Ovary (tissue), 9 donors: Measurements from ENCODE around the gene RMDN3. TPM values are rescaled to one million over a fixed set of nuclear protein-coding genes. Genes with fewer than 3 reads are reported as not detected.

Source experiments
- DNase-seq, 5 donors: peaks; one replicate each; pipeline ENCODE4 v3.0.0-alpha.2; 2019 to 2020
- H3K27ac ChIP-seq, 2 donors: fragments of 200-600 bp; one replicate each; pipeline versions ENCODE4 v1.5.1 to v1.8.0; 2019 to 2022
- H3K27me3 ChIP-seq: fragments of 200-600 bp; one replicate; pipeline ENCODE4 v1.8.0; 2022
- H3K36me3 ChIP-seq: fragments of 200-600 bp; sonication (generic); one replicate; pipeline ENCODE4 v1.5.1; 2019
- H3K4me1 ChIP-seq: one replicate; pipeline ENCODE4 v1.8.1; 2013; ENCODE audit warnings: mild to moderate bottlenecking, moderate library complexity; ENCODE audit not compliant: insufficient read depth
- H3K4me3 ChIP-seq: fragments of 200-600 bp; sonication (generic); one replicate; pipeline ENCODE4 v1.5.1; 2017
- H3K9me3 ChIP-seq, 2 donors: fragments of 200-600 bp in 1 of 2; sonication (generic) in 1 of 2; one replicate each; pipeline versions ENCODE4 v1.5.1 to v1.8.1; 2013 to 2019; ENCODE audit warnings: mild to moderate bottlenecking in 1 of 2, moderate library complexity in 1 of 2
- EP300 ChIP-seq: sonication (generic); formaldehyde crosslinking; IDR thresholded peaks from one replicate; pipeline ENCODE4 v1.6.1; 2017; ENCODE audit warnings: antibody characterized with exemption
- POLR2A ChIP-seq: fragments of 450-650 bp; IDR thresholded peaks from one replicate; pipeline ENCODE4 v1.6.1; 2017; ENCODE audit warnings: antibody characterized with exemption, mild to moderate bottlenecking, moderate library complexity
- WGBS, 3 donors: extraction: QIAGEN DNeasy Blood & Tissue Kit in 1 of 3; methylation state at CpG; one replicate each; pipeline versions ENCODE4 v1.1.5 to v1.1.7; 2013 to 2017; 5-methylcytosine and 5-hydroxymethylcytosine counted together
- intact Hi-C, 4 donors: fragments of 100-400 bp; cut with DNase I; formaldehyde crosslinking; loops; one replicate each; pipeline versions ENCODE4 v1.11.0 to v1.15.1; 2022 to 2023
- polyA plus RNA-seq, 2 donors: library from polyadenylated mRNA; stranded (reverse); fragments of 200-250 nt in 1 of 2; fragments of 350-450 nt in 1 of 2; fragmentation: Illumina TruSeq in 1 of 2; extraction: RNeasy Lipid Tissue Mini Kit (QIAGEN cat#74804) in 1 of 2; gene quantifications; one replicate each; pipeline ENCODE4 v1.2.3, GENCODE V29; 2013 to 2014
- total RNA-seq, 7 donors: library from RNA; depleted of rRNA in 2 of 7; stranded (reverse); fragments of >200 nt in 2 of 7; fragmentation: NEBNext Ultra II Directional in 3 of 7; extraction: Animal tissue kit (Norgen Biotek cat#: 25700) in 3 of 7; gene quantifications; one replicate each; pipeline versions ENCODE4 v1.1.0 to v1.2.4, GENCODE V29; 2016 to 2023
- TF ChIP-seq, protein P1 (sequence below), 3 donors: fragments of 450-650 bp in 2 of 3; fragments of 200-600 bp in 1 of 3; IDR thresholded peaks; one replicate each; pipeline versions ENCODE4 v1.5.1 to v1.8.0; 2016 to 2022; ENCODE audit warnings: antibody characterized with exemption in 3 of 3, mild to moderate bottlenecking in 1 of 3
- donor health status: DM: no; HTN: no; CAD: no; lungs with moderate emphysema.
- donor health status: DM: no; HTN: no; CAD: no.
- donor health status: Bipolar disorder and iron deficiency.
- donor health status: DM: yes; HTN: yes; CAD: no.
- donor health status: DM: no; HTN: no; CAD: no.
- donor health status: DM: yes; HTN: yes; CAD: no.

Gene RMDN3
- total and polyA plus RNA-seq, 9 donors, result 19.2 to 35.6 (median 23.5) TPM

DNA sequence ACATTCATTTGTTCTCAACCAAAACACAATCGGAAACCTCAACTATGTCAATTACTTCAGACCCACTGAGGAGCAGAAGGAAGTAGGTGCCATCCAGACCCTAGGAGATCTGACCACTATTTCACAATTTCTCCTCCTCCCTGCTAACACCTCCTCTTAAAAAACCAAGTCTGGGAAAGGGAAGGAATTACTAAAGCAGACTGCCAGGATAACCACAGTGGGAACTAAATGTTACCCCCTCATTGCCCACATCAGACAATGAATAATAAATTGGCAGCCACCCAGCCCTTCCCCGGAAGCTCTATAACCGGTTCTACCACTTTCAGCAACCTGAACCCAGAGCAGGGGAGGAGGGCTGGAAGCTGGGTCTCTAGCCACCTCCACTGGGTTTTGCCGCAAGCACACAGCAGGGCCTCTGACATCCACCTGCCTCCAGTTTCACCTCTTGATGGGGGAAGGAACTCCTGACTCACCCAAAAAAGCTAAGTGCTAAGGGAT is 32.3 kb upstream of the RMDN3 start:
- TF ChIP-seq POLR2A (no peak), EP300 (no peak)
- TF ChIP-seq, protein P1, sequence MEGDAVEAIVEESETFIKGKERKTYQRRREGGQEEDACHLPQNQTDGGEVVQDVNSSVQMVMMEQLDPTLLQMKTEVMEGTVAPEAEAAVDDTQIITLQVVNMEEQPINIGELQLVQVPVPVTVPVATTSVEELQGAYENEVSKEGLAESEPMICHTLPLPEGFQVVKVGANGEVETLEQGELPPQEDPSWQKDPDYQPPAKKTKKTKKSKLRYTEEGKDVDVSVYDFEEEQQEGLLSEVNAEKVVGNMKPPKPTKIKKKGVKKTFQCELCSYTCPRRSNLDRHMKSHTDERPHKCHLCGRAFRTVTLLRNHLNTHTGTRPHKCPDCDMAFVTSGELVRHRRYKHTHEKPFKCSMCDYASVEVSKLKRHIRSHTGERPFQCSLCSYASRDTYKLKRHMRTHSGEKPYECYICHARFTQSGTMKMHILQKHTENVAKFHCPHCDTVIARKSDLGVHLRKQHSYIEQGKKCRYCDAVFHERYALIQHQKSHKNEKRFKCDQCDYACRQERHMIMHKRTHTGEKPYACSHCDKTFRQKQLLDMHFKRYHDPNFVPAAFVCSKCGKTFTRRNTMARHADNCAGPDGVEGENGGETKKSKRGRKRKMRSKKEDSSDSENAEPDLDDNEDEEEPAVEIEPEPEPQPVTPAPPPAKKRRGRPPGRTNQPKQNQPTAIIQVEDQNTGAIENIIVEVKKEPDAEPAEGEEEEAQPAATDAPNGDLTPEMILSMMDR (IDR thresholded peaks at IDR 0.05), result no peak
- Histone ChIP-seq H3K36me3 (no peaks in the 10 kb centered on the region), H3K4me3 (no peak overlapping the region), H3K27ac (no peak overlapping the region), H3K27me3 (no peaks in the 10 kb centered on the region), H3K4me1 (peaks cover 13% of the 10 kb centered on the region), H3K9me3 (no peaks in the 10 kb centered on the region)
- WGBS, 3 donors, result 45 to 60% (median 57%) methylated on average over 4 of the region's 4 CpGs
- no peak for DNase-seq
- intact Hi-C loops, result no loop called here

DNA sequence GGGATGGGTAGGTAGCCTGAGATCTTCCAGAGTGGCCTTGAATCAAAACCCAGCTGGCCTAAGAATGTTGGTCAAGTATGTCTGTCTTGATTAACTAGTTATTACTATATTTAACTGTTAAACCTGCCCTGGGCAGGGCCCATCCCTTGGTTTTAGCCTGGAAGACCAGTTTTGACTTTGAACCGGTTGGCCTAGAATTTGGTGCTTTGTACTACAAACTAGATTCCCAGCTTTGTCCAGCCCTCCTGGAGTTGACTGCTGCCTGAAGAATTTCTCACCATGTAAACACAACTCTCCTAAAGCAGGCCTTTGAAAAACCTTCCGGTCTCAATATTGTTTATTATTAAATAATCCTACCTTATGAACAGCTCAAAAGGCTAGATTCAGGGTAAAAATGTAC is 30.8 kb upstream of the RMDN3 start:
- Histone ChIP-seq H3K27ac (peak overlapping the region in 1 of 2 donors; percentile 57), H3K9me3 (no peaks in the 10 kb centered on the region), H3K4me1 (peaks cover 13% of the 10 kb centered on the region), H3K36me3 (no peaks in the 10 kb centered on the region), H3K4me3 (no peak overlapping the region), H3K27me3 (no peaks in the 10 kb centered on the region)
- 59 to 81% (median 61%) methylated on average over 2 of the region's 2 CpGs for WGBS, 3 donors
- DNase-seq, result no peak
- intact Hi-C loops, result no loop called here
- TF ChIP-seq POLR2A (no peak), EP300 (no peak)
- TF ChIP-seq, protein P1 (IDR thresholded peaks at IDR 0.05), result no peak

DNA sequence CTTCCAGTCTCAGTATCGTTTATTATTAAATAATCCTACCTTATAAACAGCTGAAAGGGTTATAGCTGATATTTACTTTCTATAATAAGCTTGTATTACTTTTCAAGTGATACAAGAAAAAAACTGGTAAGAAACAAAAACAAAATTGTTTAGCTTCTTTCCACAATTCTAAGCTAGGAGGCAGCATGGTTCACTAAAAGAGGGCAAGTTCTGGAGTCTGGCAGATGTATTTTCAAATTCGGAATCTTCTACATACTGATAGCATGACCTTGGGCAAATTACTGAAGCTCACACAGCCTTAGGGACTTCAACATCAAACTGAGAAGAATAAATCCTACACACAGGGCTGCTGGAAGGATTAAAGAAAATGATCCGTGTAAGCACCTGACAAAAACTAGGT is 30.1 kb upstream of the RMDN3 start:
- WGBS, 3 donors, result 10 to 36% (median 18%) methylated on average over 3 of the region's 3 CpGs
- DNase-seq, result no peak
- Histone ChIP-seq H3K9me3 (no peaks in the 10 kb centered on the region), H3K36me3 (no peaks in the 10 kb centered on the region), H3K27me3 (no peaks in the 10 kb centered on the region), H3K4me3 (no peak overlapping the region), H3K4me1 (peaks cover 13% of the 10 kb centered on the region), H3K27ac (peak overlapping the region in 1 of 2 donors; percentile 57)
- TF ChIP-seq, protein P1 (IDR thresholded peaks at IDR 0.05), result peak in 1 of 3 donors; percentile 43
- TF ChIP-seq EP300, result no peak
- intact Hi-C loops, result no loop called here

DNA sequence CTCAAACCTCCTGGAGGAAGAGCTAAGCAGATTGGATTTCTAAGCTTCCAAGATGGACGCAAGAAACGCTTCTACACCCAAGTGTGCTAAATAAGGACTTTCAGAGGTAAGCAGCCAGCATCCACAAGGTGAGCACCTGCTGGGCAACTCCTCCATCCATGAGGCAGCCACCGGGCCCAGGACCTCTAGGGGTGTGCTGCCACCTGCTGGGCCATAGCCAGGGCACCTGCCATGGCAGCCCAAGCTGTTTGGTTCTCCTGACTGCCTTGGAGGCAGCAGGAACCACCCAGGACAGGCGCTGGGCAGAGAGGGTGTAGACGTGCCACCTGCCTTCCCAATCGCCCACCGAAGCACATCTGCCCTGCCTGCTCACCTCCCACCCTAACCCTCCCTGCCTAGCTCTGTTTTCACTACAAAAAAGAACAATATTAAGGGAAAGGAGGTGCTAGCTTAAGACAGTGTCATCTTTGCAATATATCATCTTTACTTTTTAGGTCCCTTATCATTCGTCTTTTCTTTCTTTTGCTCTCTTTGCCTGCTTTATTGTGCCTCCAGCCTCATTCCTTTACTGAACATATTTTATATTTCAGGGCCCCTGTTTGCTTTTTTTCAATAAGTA is 27.7 kb upstream of the RMDN3 start:
- no peaks in the 10 kb centered on the region for H3K9me3 ChIP-seq
- intact Hi-C loops, result no loop called here
- DNase-seq, result peak in 1 of 5 donors; percentile 50
- TF ChIP-seq, protein P1 (IDR thresholded peaks at IDR 0.05), result no peak
- TF ChIP-seq EP300, result no peak
- no peak for TF ChIP-seq POLR2A
- no peak overlapping the region for H3K27ac ChIP-seq
- H3K36me3 ChIP-seq, result no peaks in the 10 kb centered on the region
- no peaks in the 10 kb centered on the region for H3K27me3 ChIP-seq
- no peak overlapping the region for H3K4me3 ChIP-seq
- peaks cover 5% of the 10 kb centered on the region for H3K4me1 ChIP-seq
- 74 to 78% (median 75%) methylated on average over 8 of the region's 8 CpGs for WGBS, 3 donors
